GM12878 (cell line): ENCODE data around the gene IFITM1. TPM values are rescaled to one million over a fixed set of nuclear protein-coding genes. Genes with fewer than 3 reads are reported as not detected.

ENCODE experiments used
- ATAC-seq: fragments of 200-7000 bp; cut with Tn5 transposase; 3 replicates; pipeline ENCODE4 v1.9.1; 2020; ENCODE audit warnings: mild to moderate bottlenecking, moderate library complexity
- BruUV-seq: library from RNA; stranded (reverse); fragments of 400-500 nt; replicated peaks from 2 replicates; lab custom pipeline; 2021; lab: Mats Ljungman, UMichigan
- CTCF ChIA-PET: fragments of 300-600 bp; sonication (Branson Sonifier 250); formaldehyde crosslinking; extraction: SDS; loops from one replicate; lab custom pipeline; 2021; ENCODE audit warnings: inconsistent platforms; lab: Yijun Ruan, JAX
- POLR2A ChIA-PET: fragments of 350-600 bp; formaldehyde crosslinking; extraction: SDS; loops from one replicate; lab custom pipeline; 2021; ENCODE audit warnings: inconsistent platforms; lab: Charles Lee
- RAD21 ChIA-PET: fragments of 300-600 bp; sonication (Branson Sonifier 250); formaldehyde crosslinking; loops from one replicate; lab custom pipeline; 2023; ENCODE audit warnings: antibody characterized with exemption; ENCODE audit not compliant: unreplicated experiment; lab: Charles Lee
- SMC1A ChIA-PET: fragments of 300-600 bp; sonication (Branson Sonifier 250); formaldehyde crosslinking; loops from one replicate; lab custom pipeline; 2023; ENCODE audit not compliant: unreplicated experiment, uncharacterized antibody; lab: Charles Lee
- DNase-seq: peaks from one replicate; pipeline ENCODE4 v3.0.0-alpha.2; 2011; ENCODE audit warnings: low read depth, low spot score
- FAIRE-seq: peaks from 3 replicates; lab custom pipeline; 2011; peaks lifted over from hg19 to GRCh38; lab: Jason Lieb, UNC
- H2AFZ ChIP-seq: 2 replicates; pipeline ENCODE4 v1.6.0; 2011; ENCODE audit warnings: low read depth, low read length, control low read depth; ENCODE audit not compliant: control insufficient read depth
- H3K27ac ChIP-seq: 2 replicates; pipeline ENCODE4 v1.5.1; 2011; ENCODE audit warnings: control low read depth; ENCODE audit not compliant: control insufficient read depth, insufficient read depth
- H3K27me3 ChIP-seq, 2 experiments: replicated peaks in 1 of 2; 2 replicates each; pipeline versions ENCODE4 v1.6.0 to v1.6.1; 2011; ENCODE audit warnings: low read length in 1 of 2; ENCODE audit not compliant: control insufficient read depth in 2 of 2, insufficient read depth in 2 of 2
- H3K36me3 ChIP-seq, 2 experiments: 2 replicates each; pipeline ENCODE4 v1.5.1; 2011; ENCODE audit warnings: low read length in 1 of 2; ENCODE audit not compliant: control insufficient read depth in 2 of 2, insufficient read depth in 2 of 2
- H3K4me1 ChIP-seq: 2 replicates; pipeline ENCODE4 v1.6.1; 2011; ENCODE audit warnings: mild to moderate bottlenecking, low read length, moderate library complexity, mixed read lengths; ENCODE audit not compliant: control insufficient read depth, insufficient read depth
- H3K4me2 ChIP-seq: 2 replicates; pipeline ENCODE4 v1.6.0; 2011; ENCODE audit warnings: control low read depth; ENCODE audit not compliant: control insufficient read depth, insufficient read depth
- H3K4me3 ChIP-seq: fragments of 200-600 bp; sonication (generic); 2 replicates; pipeline ENCODE4 v1.5.1; 2016
- H3K79me2 ChIP-seq: 2 replicates; pipeline ENCODE4 v1.6.0; 2011; ENCODE audit warnings: low read length; ENCODE audit not compliant: control insufficient read depth, insufficient read depth
- H3K9ac ChIP-seq: 2 replicates; pipeline ENCODE4 v1.8.0; 2011; ENCODE audit warnings: low read length, control low read depth, mixed read lengths; ENCODE audit not compliant: control insufficient read depth, insufficient read depth
- H3K9me3 ChIP-seq: replicated peaks from 3 replicates; pipeline ENCODE4 v1.5.1; 2011; ENCODE audit warnings: mild to moderate bottlenecking, low read length; ENCODE audit not compliant: control insufficient read depth, insufficient read depth
- H4K20me1 ChIP-seq: 2 replicates; pipeline ENCODE4 v1.6.0; 2011; ENCODE audit not compliant: control insufficient read depth, insufficient read depth
- ATF2 ChIP-seq: IDR thresholded peaks from 2 replicates; pipeline ENCODE4 v1.6.1; 2012; ENCODE audit warnings: low read length, inconsistent platforms
- BACH1 ChIP-seq: fragments of 450-650 bp; IDR thresholded peaks from 2 replicates; pipeline ENCODE4 v1.6.1; 2017; ENCODE audit warnings: mild to moderate bottlenecking, borderline replicate concordance
- BMI1 ChIP-seq: fragments of 450-650 bp; IDR thresholded peaks from 2 replicates; pipeline ENCODE4 v1.6.1; 2016; ENCODE audit warnings: mild to moderate bottlenecking, moderate library complexity, borderline replicate concordance
- FOXM1 ChIP-seq: IDR thresholded peaks from 2 replicates; pipeline ENCODE4 v1.6.1; 2012; ENCODE audit warnings: low read depth, mild to moderate bottlenecking, inconsistent platforms, low read length, moderate library complexity
- KLF5 ChIP-seq: fragments of 450-650 bp; IDR thresholded peaks from 2 replicates; pipeline ENCODE4 v1.6.1; 2014; ENCODE audit warnings: mild to moderate bottlenecking; ENCODE audit not compliant: partially characterized antibody
- MXI1 ChIP-seq: fragments of 150-350 bp; IDR thresholded peaks from 2 replicates; pipeline ENCODE4 v1.6.1; 2011; ENCODE audit warnings: low read depth, mild to moderate bottlenecking, inconsistent platforms, low read length, improper control_type of control experiment
- MYC ChIP-seq: IDR thresholded peaks from 2 replicates; pipeline ENCODE4 v1.6.1; 2011; ENCODE audit warnings: mild to moderate bottlenecking, low read length, moderate library complexity, inconsistent platforms; ENCODE audit not compliant: insufficient read depth, insufficient replicate concordance, insufficient read length, severe bottlenecking
- RBBP5 ChIP-seq: fragments of 200-600 bp; sonication (generic); conservative IDR thresholded peaks from 2 replicates; pipeline ENCODE4 v1.6.1; 2016
- SMC3 ChIP-seq: IDR thresholded peaks from 2 replicates; pipeline ENCODE4 v1.6.1; 2011; ENCODE audit warnings: low read length, improper control_type of control experiment, borderline replicate concordance
- SUZ12 ChIP-seq: fragments of 200-600 bp; sonication (generic); IDR thresholded peaks from one replicate; pipeline ENCODE4 v1.6.1; 2018; ENCODE audit warnings: antibody characterized with exemption, mild to moderate bottlenecking; ENCODE audit not compliant: unreplicated experiment
- TARDBP ChIP-seq: IDR thresholded peaks from 2 replicates; pipeline ENCODE4 v1.6.1; 2016; ENCODE audit warnings: borderline replicate concordance
- ZZZ3 ChIP-seq: IDR thresholded peaks from 2 replicates; pipeline ENCODE4 v1.6.1; 2011; ENCODE audit warnings: low read depth; ENCODE audit not compliant: control insufficient read depth, insufficient read length
- WGBS: methylation state at CpG from one replicate; pipeline ENCODE4 v1.1.6; 2016; ENCODE audit warnings: low lambda C conversion rate; ENCODE audit not compliant: insufficient replicate concordance, insufficient coverage; ENCODE audit errors: missing lambda C conversion rate; 5-methylcytosine and 5-hydroxymethylcytosine counted together
- in situ Hi-C: fragments of 300-500 bp; cut with MboI; formaldehyde crosslinking; loops from 9 replicates; pipeline ENCODE4 v1.14.3; 2018; ENCODE audit warnings: mixed read lengths
- intact Hi-C: fragments of 100-400 bp; cut with micrococcal nuclease; formaldehyde crosslinking; loops from one replicate; pipeline ENCODE4 v1.14.2; 2022; ENCODE audit not compliant: unreplicated experiment
- polyA plus RNA-seq, 11 experiments: library from polyadenylated mRNA; depleted of rRNA in 4 of 11; unstranded in 6 of 11; stranded (reverse) in 5 of 11; fragments of >200 nt; fragmentation: Nextera tagmentation in 4 of 11; fragmentation: Illumina TruSeq in 1 of 11; extraction: Ambion mirVana in 4 of 11; extraction: Trizol in 1 of 11; gene quantifications; 1 replicate in 1 of 11; 2 replicates in 10 of 11; pipeline versions ENCODE4 v1.2.1 to v1.2.3, GENCODE V29; 2011 to 2016; ENCODE audit warnings: inconsistent platforms in 2 of 11, missing spikeins in 2 of 11, low read depth in 1 of 11
- total RNA-seq, 4 experiments: library from RNA; depleted of rRNA in 3 of 4; stranded (reverse); fragments of >200 nt in 3 of 4; fragmentation: Illumina TruSeq in 1 of 4; extraction: Trizol in 1 of 4; gene quantifications; 2 replicates each; pipeline versions ENCODE4 v1.2.1 to v1.2.3, GENCODE V29; 2013 to 2021

The IFITM1 gene
- total and polyA plus RNA-seq, 10 of the 15 experiments (the other 5 are each of a cell fraction or from before 2014, with no cell fraction given) = 396 to 2,788 (median 607) TPM

- peaks cover 15 to 20% of the 10 kb centered on the region in 2 experiments for H3K27me3 ChIP-seq
- ATAC-seq (no peak), FAIRE-seq (no peak), DNase-seq (no peak)
- H4K20me1 ChIP-seq = no peaks in the 10 kb centered on the region
- H2AFZ ChIP-seq = no peak overlapping the region
- in situ Hi-C loops (no loop called here), intact Hi-C loops (no loop called here)
- no peaks in the 10 kb centered on the region for H3K36me3 ChIP-seq
- 40% methylated on average over 79 of the region's 79 CpGs for WGBS
- ChIA-PET SMC1A (no interaction called here), CTCF (no interaction called here), RAD21 (no interaction called here), POLR2A (no interaction called here)
- no peak overlapping the region for H3K4me3 ChIP-seq
- TF ChIP-seq MYC (no peak), TARDBP (no peak), FOXM1 (no peak), BACH1 (no peak), BMI1 (no peak), SUZ12 (no peak), RBBP5 (no peak), MXI1 (no peak), ZZZ3 (no peak), SMC3 (no peak), ATF2 (no peak), KLF5 (no peak)
- no peak overlapping the region for H3K9ac ChIP-seq
- H3K9me3 ChIP-seq = no peaks in the 10 kb centered on the region; the same call in 2 of the 3 replicates
- H3K27ac ChIP-seq = no peak overlapping the region
- no peaks in the 10 kb centered on the region; the same call in 1 of the 2 replicates for H3K4me1 ChIP-seq
- no peak overlapping the region for H3K4me2 ChIP-seq
- BruUV-seq = no TSS peak
- no peaks in the 10 kb centered on the region for H3K79me2 ChIP-seq
Observed at GRCh38 chr11:280706-281485, 32.9 kb upstream of the IFITM1 start.
